ENCODE results near the gene AMPD2. TPM values are rescaled to one million over a fixed set of nuclear protein-coding genes. Genes with fewer than 3 reads are reported as not detected.

AMPD2 gene
- total RNA-seq, 2 donors from 2014 or later: 40.1 to 72.3 TPM

GRCh38 chr1:109632671-109633346 is 13.2 kb downstream of the AMPD2 start:
- peak overlapping the region; percentile 82 to 86 for H3K27ac ChIP-seq
- WGBS: 10% methylated on average over 5 of the region's 5 CpGs
- no peaks in the 10 kb centered on the region for H3K9me3 ChIP-seq
- peak; percentile 79 for TF ChIP-seq POLR2AphosphoS5 (IDR thresholded peaks at IDR 0.05)
- TF ChIP-seq, protein P1, sequence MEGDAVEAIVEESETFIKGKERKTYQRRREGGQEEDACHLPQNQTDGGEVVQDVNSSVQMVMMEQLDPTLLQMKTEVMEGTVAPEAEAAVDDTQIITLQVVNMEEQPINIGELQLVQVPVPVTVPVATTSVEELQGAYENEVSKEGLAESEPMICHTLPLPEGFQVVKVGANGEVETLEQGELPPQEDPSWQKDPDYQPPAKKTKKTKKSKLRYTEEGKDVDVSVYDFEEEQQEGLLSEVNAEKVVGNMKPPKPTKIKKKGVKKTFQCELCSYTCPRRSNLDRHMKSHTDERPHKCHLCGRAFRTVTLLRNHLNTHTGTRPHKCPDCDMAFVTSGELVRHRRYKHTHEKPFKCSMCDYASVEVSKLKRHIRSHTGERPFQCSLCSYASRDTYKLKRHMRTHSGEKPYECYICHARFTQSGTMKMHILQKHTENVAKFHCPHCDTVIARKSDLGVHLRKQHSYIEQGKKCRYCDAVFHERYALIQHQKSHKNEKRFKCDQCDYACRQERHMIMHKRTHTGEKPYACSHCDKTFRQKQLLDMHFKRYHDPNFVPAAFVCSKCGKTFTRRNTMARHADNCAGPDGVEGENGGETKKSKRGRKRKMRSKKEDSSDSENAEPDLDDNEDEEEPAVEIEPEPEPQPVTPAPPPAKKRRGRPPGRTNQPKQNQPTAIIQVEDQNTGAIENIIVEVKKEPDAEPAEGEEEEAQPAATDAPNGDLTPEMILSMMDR (IDR thresholded peaks at IDR 0.05): no peak
- intact Hi-C loops (cut with DNase I): loop anchor here (5.0 kb wide), 1 partner anchor 86 kb away; the partner anchor contains the start of gene GNAI3
- no peaks in the 10 kb centered on the region for H3K27me3 ChIP-seq (replicated peaks; ENCODE audit: insufficient read depth)
- H3K4me3 ChIP-seq: no peak overlapping the region
- no peaks in the 10 kb centered on the region for H3K36me3 ChIP-seq
- peaks cover 14% of the 10 kb centered on the region for H3K4me1 ChIP-seq (replicated peaks)
- DNase-seq (ENCODE audit: low spot score): peak; percentile 74

- Histone ChIP-seq H3K4me1 (replicated peaks) (peaks cover 14% of the 10 kb centered on the region), H3K36me3 (no peaks in the 10 kb centered on the region), H3K27ac (no peak overlapping the region), H3K27me3 (replicated peaks; ENCODE audit: insufficient read depth) (no peaks in the 10 kb centered on the region), H3K4me3 (no peak overlapping the region), H3K9me3 (no peaks in the 10 kb centered on the region)
- intact Hi-C loops (cut with DNase I): loop anchor here (5.0 kb wide), 1 partner anchor 87 kb away; the partner anchor contains the start of gene GNAI3
- TF ChIP-seq POLR2AphosphoS5 (IDR thresholded peaks at IDR 0.05): no peak
- no peak for TF ChIP-seq POLR2A (IDR thresholded peaks at IDR 0.05)
- TF ChIP-seq, protein P1 (IDR thresholded peaks at IDR 0.05): no peak
- 80% methylated on average over 6 of the region's 6 CpGs for WGBS
- peak; percentile 3 for DNase-seq (ENCODE audit: low spot score)
These were observed 14.7 kb downstream of the AMPD2 start for GRCh38 chr1:109634292-109634691.

- 58% methylated on average over 13 of the region's 13 CpGs for WGBS
- Histone ChIP-seq H3K36me3 (no peaks in the 10 kb centered on the region), H3K4me1 (replicated peaks) (peaks cover 14% of the 10 kb centered on the region), H3K9me3 (no peaks in the 10 kb centered on the region), H3K27me3 (replicated peaks; ENCODE audit: insufficient read depth) (no peaks in the 10 kb centered on the region), H3K4me3 (no peak overlapping the region), H3K27ac (no peak overlapping the region)
- TF ChIP-seq POLR2AphosphoS5 (IDR thresholded peaks at IDR 0.05) (no peak), POLR2A (IDR thresholded peaks at IDR 0.05) (no peak)
- TF ChIP-seq, protein P1 (IDR thresholded peaks at IDR 0.05): no peak
- intact Hi-C loops (cut with DNase I): loop anchor here (5.0 kb wide), 1 partner anchor 88 kb away; the partner anchor contains the start of gene GNAI3
- peak; percentile 3 for DNase-seq (ENCODE audit: low spot score)
These were observed 15.4 kb downstream of the AMPD2 start for GRCh38 chr1:109634771-109635750.

- Histone ChIP-seq H3K4me3 (no peak overlapping the region), H3K4me1 (replicated peaks) (peaks cover 14% of the 10 kb centered on the region), H3K27ac (no peak overlapping the region), H3K36me3 (no peaks in the 10 kb centered on the region), H3K27me3 (replicated peaks; ENCODE audit: insufficient read depth) (no peaks in the 10 kb centered on the region), H3K9me3 (no peaks in the 10 kb centered on the region)
- TF ChIP-seq, protein P1 (IDR thresholded peaks at IDR 0.05): no peak
- TF ChIP-seq POLR2A (IDR thresholded peaks at IDR 0.05) (no peak), POLR2AphosphoS5 (IDR thresholded peaks at IDR 0.05) (no peak)
- WGBS: 54% methylated on average over 2 of the region's 2 CpGs
- no peak for DNase-seq (ENCODE audit: low spot score)
- intact Hi-C loops (cut with DNase I): no loop called here
These were observed 16.2 kb downstream of the AMPD2 start for GRCh38 chr1:109635862-109636200.

Data from prostate gland (tissue), 2 donors.